HepG2 (cell line): ENCODE measurements around the gene ZSWIM8. TPM values are rescaled to one million over a fixed set of nuclear protein-coding genes. Genes with fewer than 3 reads are reported as not detected.
A peak's percentile ranks its signal among the peaks of the same experiment; 100 is the strongest.

ENCODE experiments used
- ATF5 ChIP-seq: sonication (generic); formaldehyde crosslinking; IDR thresholded peaks from 2 replicates; pipeline ENCODE4 v1.4.0; 2020; ENCODE audit warnings: mild to moderate bottlenecking, low read depth, missing genetic modification reagents
- CREM ChIP-seq, 2 experiments: sonication (generic) in 1 of 2; formaldehyde crosslinking in 1 of 2; IDR thresholded peaks; 2 replicates each; pipeline versions ENCODE4 v1.4.0 to v1.6.1; 2016 to 2020; ENCODE audit warnings: antibody characterized with exemption in 1 of 2, mild to moderate bottlenecking in 1 of 2, missing genetic modification reagents in 1 of 2
- HDAC6 ChIP-seq: fragments of 200-600 bp; sonication (generic); IDR thresholded peaks from 2 replicates; pipeline ENCODE4 v1.7.0; 2017; ENCODE audit warnings: mild to moderate bottlenecking, antibody characterized with exemption, low read length, low read depth
- MAFK ChIP-seq, 2 experiments: IDR thresholded peaks in 1 of 2; conservative IDR thresholded peaks in 1 of 2; 2 replicates each; pipeline ENCODE4 v1.6.1; 2011; ENCODE audit warnings: improper control_type of control experiment in 2 of 2, low read length in 2 of 2
- MIER2 ChIP-seq: IDR thresholded peaks from 2 replicates; pipeline ENCODE4 v1.6.1; 2016; ENCODE audit warnings: missing biosample characterization, missing genetic modification reagents
- MLXIP ChIP-seq: sonication (generic); formaldehyde crosslinking; IDR thresholded peaks from 2 replicates; pipeline ENCODE4 v1.9.0; 2021; ENCODE audit warnings: missing genetic modification reagents, borderline replicate concordance
- MZF1 ChIP-seq: sonication (generic); formaldehyde crosslinking; IDR thresholded peaks from 2 replicates; pipeline ENCODE4 v1.8.1; 2023; ENCODE audit warnings: mild to moderate bottlenecking, missing genetic modification reagents, borderline replicate concordance
- NONO ChIP-seq, 2 experiments: fragments of 450-650 bp in 1 of 2; sonication (generic) in 1 of 2; formaldehyde crosslinking in 1 of 2; IDR thresholded peaks in 1 of 2; conservative IDR thresholded peaks in 1 of 2; 2 replicates each; pipeline versions ENCODE4 v1.6.1 to v1.8.0; 2017 to 2022; ENCODE audit warnings: mild to moderate bottlenecking in 1 of 2, missing genetic modification reagents in 1 of 2, moderate library complexity in 1 of 2
- RFX1 ChIP-seq: fragments of 450-650 bp; IDR thresholded peaks from 2 replicates; pipeline ENCODE4 v1.6.1; 2017
- RNF2 ChIP-seq: fragments of 450-650 bp; conservative IDR thresholded peaks from 2 replicates; pipeline ENCODE4 v1.6.1; 2016; ENCODE audit warnings: low read depth
- SIN3A ChIP-seq: IDR thresholded peaks from 2 replicates; pipeline ENCODE4 v1.6.1; 2011; ENCODE audit warnings: low read depth, mild to moderate bottlenecking, control low read depth, low read length, borderline replicate concordance
- SIX1 ChIP-seq: sonication (generic); formaldehyde crosslinking; IDR thresholded peaks from 2 replicates; pipeline ENCODE4 v1.4.0; 2020; ENCODE audit warnings: missing genetic modification reagents, borderline replicate concordance
- TFAP4 ChIP-seq: sonication (generic); IDR thresholded peaks from 2 replicates; pipeline ENCODE4 v1.6.1; 2016; ENCODE audit warnings: low read depth, borderline replicate concordance
- TP53 ChIP-seq: sonication (generic); formaldehyde crosslinking; conservative IDR thresholded peaks from 2 replicates; pipeline ENCODE4 v1.4.0; 2020; ENCODE audit warnings: missing genetic modification reagents
- ZBTB46 ChIP-seq: sonication (generic); formaldehyde crosslinking; IDR thresholded peaks from 2 replicates; pipeline ENCODE4 v1.4.0; 2020; ENCODE audit warnings: mild to moderate bottlenecking, missing genetic modification reagents, borderline replicate concordance
- ZC3H4 ChIP-seq: sonication (generic); formaldehyde crosslinking; IDR thresholded peaks from 2 replicates; pipeline ENCODE4 v1.4.0; 2020; ENCODE audit warnings: missing genetic modification reagents, borderline replicate concordance
- ZNF234 ChIP-seq: sonication (generic); formaldehyde crosslinking; conservative IDR thresholded peaks from 2 replicates; pipeline ENCODE4 v1.5.1; 2020; ENCODE audit warnings: mild to moderate bottlenecking, missing genetic modification reagents
- ZNF282 ChIP-seq: fragments of 450-650 bp; IDR thresholded peaks from 2 replicates; pipeline ENCODE4 v1.6.1; 2018; ENCODE audit not compliant: partially characterized antibody
- ZNF556 ChIP-seq: sonication (generic); formaldehyde crosslinking; IDR thresholded peaks from 2 replicates; pipeline ENCODE4 v1.4.0; 2020; ENCODE audit warnings: mild to moderate bottlenecking, missing genetic modification reagents, borderline replicate concordance
- ZNF557 ChIP-seq: sonication (generic); formaldehyde crosslinking; IDR thresholded peaks from 2 replicates; pipeline ENCODE4 v1.4.0; 2020; ENCODE audit warnings: missing genetic modification reagents
- ZNF598 ChIP-seq: sonication (generic); formaldehyde crosslinking; IDR thresholded peaks from 2 replicates; pipeline ENCODE4 v1.5.1; 2020; ENCODE audit warnings: mild to moderate bottlenecking, missing genetic modification reagents, borderline replicate concordance
- ZNF713 ChIP-seq: sonication (generic); formaldehyde crosslinking; IDR thresholded peaks from 2 replicates; pipeline ENCODE4 v1.4.0; 2020; ENCODE audit warnings: mild to moderate bottlenecking, missing genetic modification reagents
- ZNF841 ChIP-seq: sonication (generic); formaldehyde crosslinking; IDR thresholded peaks from 2 replicates; pipeline ENCODE4 v1.8.1; 2023; ENCODE audit warnings: missing genetic modification reagents, borderline replicate concordance
- ZSCAN29 ChIP-seq: sonication (generic); formaldehyde crosslinking; conservative IDR thresholded peaks from 2 replicates; pipeline ENCODE4 v1.4.0; 2020; ENCODE audit warnings: mild to moderate bottlenecking, missing genetic modification reagents
- polyA plus RNA-seq, 8 experiments: library from polyadenylated mRNA; depleted of rRNA in 3 of 8; stranded (reverse) in 7 of 8; unstranded in 1 of 8; fragments of >200 nt; fragmentation: Illumina TruSeq in 4 of 8; extraction: Trizol in 4 of 8; gene quantifications; 2 replicates each; pipeline versions ENCODE4 v1.2.1 to v1.2.3, GENCODE V29; 2011 to 2016; ENCODE audit warnings: low read depth in 4 of 8, missing spikeins in 1 of 8, mixed read lengths in 1 of 8; ENCODE audit not compliant: insufficient read depth in 1 of 8
- total RNA-seq, 5 experiments: library from RNA; depleted of rRNA; stranded (reverse); fragments of >200 nt; fragmentation: Illumina TruSeq; extraction: Trizol; gene quantifications; 2 replicates each; pipeline ENCODE4 v1.2.3, GENCODE V29; 2016; ENCODE audit warnings: low read depth in 1 of 5

Gene ZSWIM8
- total and polyA plus RNA-seq, 2 of the 13 experiments (the other 11 are each of a cell fraction or from before 2014, with no cell fraction given): 39.9 to 98.2 TPM

GRCh38 chr10:73743905-73744663 lies 41.3 kb upstream of the ZSWIM8 start, which contains the start of gene SEC24C (continued):
- peak; percentile 69; the same call in 1 of the 2 replicates for TF ChIP-seq SIN3A
- TF ChIP-seq ZNF713 (CRISPR knock-in tag): no peak
- TF ChIP-seq TFAP4: no peak; the same call in 1 of the 2 replicates
- no peak for TF ChIP-seq HDAC6
- TF ChIP-seq CREM (IDR thresholded peaks at IDR 0.05): peak; percentile 96
- TF ChIP-seq CREM (CRISPR knock-in tag; IDR thresholded peaks at IDR 0.05): no peak
- no peak for TF ChIP-seq ZC3H4 (CRISPR knock-in tag)
- no peak for TF ChIP-seq ATF5 (CRISPR knock-in tag)
- TF ChIP-seq ZBTB46: no peak
- peak; percentile 17; the same call in 1 of the 2 replicates for TF ChIP-seq ZNF556
- no peak for TF ChIP-seq SIX1 (CRISPR knock-in tag)
- no peak for TF ChIP-seq MIER2 (CRISPR knock-in tag)
- peak; percentile 74; the same call in 1 of the 2 replicates for TF ChIP-seq ZNF598 (CRISPR knock-in tag)
- no peak for TF ChIP-seq NONO (IDR thresholded peaks at IDR 0.05)
- peak; percentile 86 for TF ChIP-seq NONO (CRISPR knock-in tag; conservative IDR thresholded peaks at IDR 0.05)
- TF ChIP-seq MZF1 (CRISPR knock-in tag): no peak
- no peak for TF ChIP-seq ZNF234 (CRISPR knock-in tag)
- no peak for TF ChIP-seq ZNF841 (CRISPR knock-in tag)
- no peak for TF ChIP-seq TP53 (CRISPR knock-in tag)
- no peak for TF ChIP-seq ZNF557
- peak; percentile 81 to 86 for TF ChIP-seq MAFK (conservative IDR thresholded peaks at IDR 0.05 in 1 of 2, IDR thresholded peaks at IDR 0.05 in 1 of 2; ENCODE audit: low read length in 2 of 2)
- TF ChIP-seq ZNF282: no peak
- TF ChIP-seq ZSCAN29: peak; percentile 87
- no peak for TF ChIP-seq MLXIP
- no peak for TF ChIP-seq RNF2
- TF ChIP-seq RFX1: no peak
